ENCODE results near the gene ATAD1. TPM values are rescaled to one million over a fixed set of nuclear protein-coding genes. Genes with fewer than 3 reads are reported as not detected.

ATAD1 gene
- total RNA-seq (2014; rRNA removed), result 14.9 and 15.7 TPM in 2 replicates
- Bru-seq, nascent RNA, result percentile 84 among the genes with signal in this experiment
- percentile 79 among the genes with signal in this experiment for BruChase-seq, experiment 1, labeled RNA remaining after a 6-hour chase
- percentile 80 among the genes with signal in this experiment for BruChase-seq, experiment 2, labeled RNA remaining after a 2-hour chase
- long read RNA-seq, full-length matches to known transcripts, result 23 of 136 reads
- long read RNA-seq, partial matches to known transcripts, result 5 of 136 reads
- long read RNA-seq, other reads (novel, unspliced or antisense), result 108 of 136 reads

- 0 out of 2 replicates have a peak, but pooled peaks have one; percentile 21 for TF ChIP-seq CTCF (conservative IDR thresholded peaks at IDR 0.05; ENCODE audit: low read depth, low read length)
- TF ChIP-seq EZH2 (IDR thresholded peaks at IDR 0.05; ENCODE audit: low read length, unreplicated experiment), result no peak
- ChIA-PET POLR2A (ENCODE audit: unreplicated experiment) (interaction anchor here (0.6 to 1.2 kb wide), 4 partner anchors 23 to 44 kb away, joined by 3 to 5 read pairs (median 4); no protein-coding TSS in a partner anchor), CTCF (interaction anchor here (1.1 to 1.2 kb wide), 2 partner anchors 34 to 41 kb away, joined by 3 to 5 read pairs; no protein-coding TSS in a partner anchor)
- peak within 1 kb of the TSS; percentile 98 for H3K4me3 ChIP-seq (ENCODE audit: low read length)
- peaks cover 51% of the 10 kb centered on the region for H3K79me2 ChIP-seq (ENCODE audit: low read length)
- H3K9ac ChIP-seq (ENCODE audit: low read length), result peak within 1 kb of the TSS; percentile 94
- H3K9me2 ChIP-seq (replicated peaks; ENCODE audit: low read length), result no peaks in the 10 kb centered on the region
- H3K4me1 ChIP-seq (ENCODE audit: insufficient read depth, low read length), result peaks cover 26% of the 10 kb centered on the region
- peaks cover 16% of the 10 kb centered on the region for H4K20me1 ChIP-seq (ENCODE audit: low read length)
- peak within 1 kb of the TSS; percentile 82 for H3K27ac ChIP-seq (ENCODE audit: low read length)
- peak; percentile 86 for DNase-seq
- peaks cover 6% of the 10 kb centered on the region; the same call in 1 of the 2 replicates for H3K36me3 ChIP-seq (ENCODE audit: low read depth, low read length)
- TSS peak; percentile 63 for BruUV-seq (replicated peaks)
- ATAC-seq, result peak; percentile 90
- no peaks in the 10 kb centered on the region for H3K27me3 ChIP-seq (ENCODE audit: low read length)
- intact Hi-C loops (cut with micrococcal nuclease), result loop anchor here (1.0 to 2.0 kb wide), 2 partner anchors 25 to 44 kb away; no protein-coding TSS in a partner anchor
- H3K4me2 ChIP-seq (ENCODE audit: low read length), result peak within 1 kb of the TSS; percentile 89
- no peaks in the 10 kb centered on the region for H3K9me3 ChIP-seq (ENCODE audit: low read length)
- H2AFZ ChIP-seq (ENCODE audit: low read length), result peak within 1 kb of the TSS; percentile 93
- no peaks in the 10 kb centered on the region for H3F3A ChIP-seq (ENCODE audit: low read length, unreplicated experiment)
These were observed at the start of gene ATAD1 for GRCh38 chr10:87817609-87818504. Gene ATAD1, minus strand, starts transcription at chr10:87818226. Its CDS starts 3,627 bp downstream, at chr10:87814599.

GRCh38 chr10:87867453-87867852 lies 49.4 kb upstream of the ATAD1 start:
- Histone ChIP-seq H3K4me2 (ENCODE audit: low read length) (peak overlapping the region; percentile 86), H3K9ac (ENCODE audit: low read length) (peak overlapping the region; percentile 95), H2AFZ (ENCODE audit: low read length) (no peak overlapping the region), H3K27ac (ENCODE audit: low read length) (peak overlapping the region; percentile 25), H4K20me1 (ENCODE audit: low read length) (peaks cover 43% of the 10 kb centered on the region), H3K4me1 (ENCODE audit: insufficient read depth, low read length) (peaks cover 18% of the 10 kb centered on the region; the same call in 1 of the 2 replicates), H3K9me3 (ENCODE audit: low read length) (no peaks in the 10 kb centered on the region), H3K9me2 (replicated peaks; ENCODE audit: low read length) (no peaks in the 10 kb centered on the region), H3K79me2 (ENCODE audit: low read length) (peaks cover 84% of the 10 kb centered on the region), H3K4me3 (ENCODE audit: low read length) (peak overlapping the region; percentile 94), H3K36me3 (ENCODE audit: low read depth, low read length) (no peaks in the 10 kb centered on the region), H3F3A (ENCODE audit: low read length, unreplicated experiment) (no peaks in the 10 kb centered on the region), H3K27me3 (ENCODE audit: low read length) (no peaks in the 10 kb centered on the region)
- no peak for ATAC-seq
- BruUV-seq (replicated peaks), result no TSS peak
- TF ChIP-seq CTCF (conservative IDR thresholded peaks at IDR 0.05; ENCODE audit: low read depth, low read length), result no peak
- TF ChIP-seq EZH2phosphoT487 (IDR thresholded peaks at IDR 0.05; ENCODE audit: borderline replicate concordance, low read length), result no peak
- no peak for TF ChIP-seq EZH2 (IDR thresholded peaks at IDR 0.05; ENCODE audit: low read length, unreplicated experiment)
- intact Hi-C loops (cut with micrococcal nuclease), result no loop called here
- DNase-seq, result peak; percentile 28
- ChIA-PET CTCF (no interaction called here), POLR2A (ENCODE audit: unreplicated experiment) (no interaction called here)

All from PC-3 (cell line).